GM19372 (cell line): ENCODE measurements around the gene MRPL14.

ENCODE experiments used
- ATAC-seq: cut with Tn5 transposase; IDR thresholded peaks from one replicate; pipeline ENCODE4 v1.9.1; 2021; ENCODE audit warnings: mild to moderate bottlenecking, low read depth, moderate library complexity; ENCODE audit not compliant: unreplicated experiment

Gene MRPL14

DNA sequence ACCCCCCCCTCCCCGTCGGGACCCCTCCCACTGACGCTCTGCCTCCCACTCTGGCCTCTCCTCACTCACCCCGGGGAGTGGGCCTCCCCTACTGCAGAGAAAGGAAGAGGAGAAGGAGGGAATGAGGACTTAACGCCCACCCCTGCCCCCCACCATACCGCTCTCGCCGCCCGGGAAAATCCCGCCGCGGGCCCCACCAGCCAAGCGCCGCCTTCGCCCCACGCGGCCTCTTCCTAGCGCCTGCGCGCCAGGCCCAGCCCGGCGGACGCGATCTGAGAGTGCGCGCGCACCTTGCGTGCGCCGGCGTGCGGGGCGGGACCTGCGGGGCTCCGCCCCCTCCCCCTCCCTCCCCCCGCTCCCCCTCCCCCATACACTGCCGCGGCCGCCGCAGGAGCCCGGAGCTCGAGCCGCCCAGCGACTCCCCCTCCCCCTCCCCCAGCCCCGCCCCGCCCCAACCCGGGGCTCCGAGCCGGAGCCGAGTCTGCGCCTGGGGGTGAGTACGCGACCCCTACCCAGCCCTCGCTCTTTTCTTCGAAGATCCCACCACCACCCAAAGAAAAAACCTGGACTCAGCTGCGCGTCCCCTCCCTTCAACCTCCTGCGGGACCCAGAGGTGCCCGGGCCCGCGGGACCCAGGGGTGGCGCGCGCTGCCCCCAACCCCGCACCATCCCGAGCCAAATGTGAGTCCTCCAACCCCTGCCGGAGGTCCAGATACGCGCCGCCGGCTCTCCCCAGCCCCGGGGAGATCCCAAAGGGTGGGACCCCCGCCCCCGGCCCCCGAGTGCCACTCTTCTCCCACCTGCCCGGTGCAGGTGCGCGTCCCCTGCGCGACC is at the start of gene MRPL14, which contains the start of gene TMEM63B:
TSS of gene MRPL14 (minus strand) at position 267 of the 834 bp plus-strand sequence. CDS start 10,841 bp downstream, outside the sequence.
TSS of gene TMEM63B (plus strand) at position 369 of the 834 bp plus-strand sequence. CDS start 7,031 bp downstream, outside the sequence.
- peak; percentile 80 for ATAC-seq

DNA sequence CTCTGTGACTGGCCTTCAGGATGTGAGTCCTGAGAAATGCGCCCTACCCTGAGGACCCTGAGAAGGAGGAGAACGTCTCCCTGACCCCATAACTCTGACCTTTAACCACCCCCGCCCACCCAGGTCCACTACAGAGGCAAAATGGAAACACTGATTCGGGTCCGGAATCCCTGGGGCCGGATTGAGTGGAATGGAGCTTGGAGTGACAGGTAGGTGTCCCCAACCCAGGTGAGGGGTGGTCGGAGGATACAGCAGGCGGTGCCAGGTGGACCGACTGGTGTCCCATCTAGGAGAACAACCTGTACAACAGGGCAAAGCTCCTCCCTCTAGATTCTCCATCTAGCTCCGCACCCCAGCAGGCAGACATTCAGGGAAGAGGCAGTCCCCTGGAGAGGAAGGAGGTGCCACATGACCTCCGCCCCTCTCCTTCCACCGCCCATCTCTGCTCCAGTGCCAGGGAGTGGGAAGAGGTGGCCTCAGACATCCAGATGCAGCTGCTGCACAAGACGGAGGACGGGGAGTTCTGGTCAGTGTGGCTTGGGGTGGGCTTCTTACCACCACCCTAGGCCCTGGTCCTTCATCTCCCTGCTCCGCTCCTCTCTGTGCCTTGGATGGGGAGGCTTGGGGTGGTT is 49.0 kb upstream of the MRPL14 start:
- no peak for ATAC-seq

DNA sequence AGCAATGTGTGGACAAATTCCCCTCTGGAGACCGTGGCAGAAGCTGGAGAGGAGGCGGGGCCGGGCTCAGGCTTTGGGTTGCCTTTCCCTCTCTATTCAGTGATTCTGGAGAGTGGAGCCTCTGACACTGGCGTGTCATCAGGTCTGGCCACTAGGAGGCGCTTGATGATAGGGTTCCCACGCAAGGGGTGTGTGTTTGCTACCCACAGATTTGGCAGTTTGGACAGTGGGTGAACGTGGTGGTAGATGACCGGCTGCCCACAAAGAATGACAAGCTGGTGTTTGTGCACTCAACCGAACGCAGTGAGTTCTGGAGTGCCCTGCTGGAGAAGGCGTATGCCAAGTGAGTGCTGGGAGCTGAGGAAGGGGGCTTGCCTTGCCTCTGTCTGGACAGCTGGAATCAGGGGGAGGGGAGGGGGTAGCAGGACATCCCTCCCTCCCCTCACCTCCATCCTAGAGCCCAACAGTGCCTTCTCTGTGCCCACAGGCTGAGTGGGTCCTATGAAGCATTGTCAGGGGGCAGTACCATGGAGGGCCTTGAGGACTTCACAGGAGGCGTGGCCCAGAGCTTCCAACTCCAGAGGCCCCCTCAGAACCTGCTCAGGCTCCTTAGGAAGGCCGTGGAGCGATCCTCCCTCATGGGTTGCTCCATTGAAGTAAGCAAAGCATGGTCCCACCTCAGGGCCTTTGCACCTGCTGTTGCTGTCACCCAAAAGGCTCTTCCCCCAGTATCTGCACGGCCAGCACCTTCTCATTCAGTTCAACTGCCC is 45.7 kb upstream of the MRPL14 start:
- ATAC-seq = peak; percentile 53

DNA sequence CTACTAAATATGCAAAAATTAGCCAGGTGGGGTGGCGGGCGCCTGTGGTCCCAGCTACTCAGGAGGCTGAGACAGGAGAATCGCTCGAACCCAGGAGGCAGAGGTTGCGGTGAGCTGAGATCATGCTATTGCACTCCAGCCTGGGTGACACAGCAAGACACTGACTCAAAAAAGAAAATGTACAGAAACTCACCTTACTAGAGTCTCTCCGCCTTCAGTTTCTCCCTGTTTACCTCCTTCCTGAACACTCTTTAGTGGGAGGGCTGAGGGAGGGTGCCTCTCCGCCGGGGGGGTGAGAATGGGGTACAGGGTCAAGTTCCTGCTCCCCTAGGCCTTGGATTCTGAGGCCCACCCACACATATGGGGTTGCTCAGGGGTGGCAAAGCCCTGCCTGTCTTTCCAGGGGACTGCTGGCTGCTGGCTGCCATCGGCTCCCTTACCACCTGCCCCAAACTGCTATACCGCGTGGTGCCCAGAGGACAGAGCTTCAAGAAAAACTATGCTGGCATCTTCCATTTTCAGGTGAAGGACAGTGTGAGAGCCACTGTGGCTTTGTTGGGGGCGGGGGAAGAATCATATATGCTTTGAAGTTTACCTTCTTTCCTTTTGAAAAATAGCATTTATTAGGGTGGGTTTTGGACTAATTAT is 44.8 kb upstream of the MRPL14 start:
- ATAC-seq = no peak

DNA sequence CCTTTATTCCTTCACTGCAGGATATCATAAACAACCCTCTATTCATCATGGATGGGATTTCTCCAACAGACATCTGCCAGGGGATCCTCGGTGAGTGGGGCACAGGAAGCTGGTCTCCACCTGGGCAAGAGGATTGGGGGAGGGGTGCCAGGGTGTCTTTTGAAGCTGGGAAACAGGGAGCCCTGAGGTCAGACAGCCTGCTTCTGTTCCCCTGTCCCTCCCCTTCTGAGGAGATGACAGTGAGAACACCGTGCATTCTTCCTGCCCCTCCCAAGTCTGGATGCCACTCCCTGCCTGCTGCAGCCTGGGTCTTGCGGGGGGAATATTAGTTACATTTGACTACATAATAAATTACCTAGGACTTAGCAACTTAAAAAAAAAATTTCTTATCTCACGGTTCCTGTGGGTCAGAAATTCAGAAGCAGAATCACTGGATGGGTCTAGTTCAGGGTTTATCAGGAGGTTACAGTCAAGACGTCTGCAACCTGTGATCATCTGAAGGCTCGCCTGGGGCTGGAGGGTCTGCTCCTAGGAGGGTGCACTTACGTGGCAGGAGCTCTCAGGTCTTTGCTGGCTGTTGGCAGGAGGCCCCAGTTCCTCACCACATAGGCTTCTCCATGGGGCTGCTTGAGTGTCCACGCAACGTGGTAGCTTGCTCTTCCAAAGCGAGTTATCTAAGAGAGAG is 42.8 kb upstream of the MRPL14 start:
- no peak for ATAC-seq

DNA sequence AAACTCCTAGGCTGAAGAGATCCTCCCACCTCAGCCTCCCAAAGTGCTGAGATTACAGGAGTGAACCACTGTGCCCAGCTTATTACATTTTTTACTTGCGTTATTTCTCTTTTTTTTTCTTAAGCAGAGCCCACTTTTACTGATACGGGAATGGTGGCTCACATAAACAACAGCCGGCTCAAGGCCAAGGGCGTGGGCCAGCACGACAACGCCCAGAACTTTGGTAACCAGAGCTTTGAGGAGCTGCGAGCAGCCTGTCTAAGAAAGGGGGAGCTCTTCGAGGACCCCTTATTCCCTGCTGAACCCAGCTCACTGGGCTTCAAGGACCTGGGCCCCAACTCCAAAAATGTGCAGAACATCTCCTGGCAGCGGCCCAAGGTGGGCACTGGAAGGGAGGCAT is 41.9 kb upstream of the MRPL14 start:
- ATAC-seq = no peak

DNA sequence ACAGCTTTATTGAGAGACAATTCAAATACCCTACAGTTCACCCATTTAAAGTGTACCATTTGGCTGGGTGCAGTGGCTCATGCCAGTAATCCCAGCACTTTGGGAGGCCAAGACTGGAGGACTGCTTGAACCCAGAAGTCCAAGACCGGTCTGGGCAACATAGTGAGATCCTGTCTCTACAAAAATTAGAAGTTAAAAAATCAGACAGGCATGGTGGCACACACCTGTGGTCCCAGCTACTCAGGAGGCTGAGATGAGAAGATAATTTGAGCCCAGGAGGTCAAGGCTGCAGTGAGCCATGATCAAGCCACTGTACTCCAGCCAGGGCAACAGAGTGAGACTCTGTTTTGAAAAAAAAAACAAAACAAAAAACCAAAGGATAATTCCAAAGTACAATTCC is 40.3 kb upstream of the MRPL14 start:
- ATAC-seq = no peak

DNA sequence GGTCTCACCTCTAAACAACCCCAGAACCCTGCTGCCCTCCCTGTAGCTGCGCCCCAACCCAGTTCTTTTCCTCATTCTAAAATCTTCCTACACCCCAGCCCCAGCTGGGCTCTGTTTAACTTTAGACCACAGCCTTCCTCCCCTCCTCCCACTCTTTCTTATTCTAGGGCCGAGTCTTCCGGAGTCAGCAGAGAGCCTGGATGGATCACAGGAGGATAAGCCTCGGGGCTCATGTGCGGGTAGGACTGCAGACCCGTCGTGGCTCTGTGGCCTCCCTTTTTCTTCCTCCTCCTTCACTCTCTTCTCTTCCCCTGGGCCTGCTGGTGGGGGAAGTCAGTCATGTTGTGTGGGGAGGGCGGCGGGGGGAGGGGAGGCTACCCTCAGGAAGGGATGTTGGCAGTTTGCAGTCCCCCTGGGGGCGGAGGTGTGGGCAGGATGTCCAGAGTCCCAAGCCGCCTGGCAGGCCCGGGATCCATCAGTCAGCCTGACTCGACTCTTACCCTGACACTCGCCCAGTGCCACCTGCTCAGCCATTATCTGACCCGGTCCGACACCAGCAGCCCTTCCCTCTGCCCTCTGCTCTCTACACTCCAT is 39.4 kb upstream of the MRPL14 start:
- ATAC-seq = no peak

DNA sequence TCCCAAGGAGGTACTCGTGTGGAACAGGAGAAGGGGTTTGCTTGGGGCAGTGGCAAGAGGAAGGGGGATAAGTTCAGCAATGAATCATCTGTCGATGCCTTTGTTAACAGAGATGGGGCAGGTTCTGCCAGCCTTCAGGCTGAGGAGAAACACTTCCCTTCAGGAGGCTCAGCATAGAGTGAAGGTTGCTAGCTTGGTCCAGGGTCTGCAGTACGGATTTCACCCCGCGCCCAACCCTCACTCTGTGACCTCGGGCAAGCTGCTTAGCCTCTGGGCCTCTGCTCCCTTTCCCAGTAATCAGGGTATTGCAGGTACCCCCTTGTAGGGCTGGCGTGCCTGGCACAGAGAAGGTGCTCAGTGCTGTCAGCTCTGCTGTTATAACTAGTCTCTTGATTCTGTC is 38.9 kb upstream of the MRPL14 start:
- ATAC-seq = no peak

DNA sequence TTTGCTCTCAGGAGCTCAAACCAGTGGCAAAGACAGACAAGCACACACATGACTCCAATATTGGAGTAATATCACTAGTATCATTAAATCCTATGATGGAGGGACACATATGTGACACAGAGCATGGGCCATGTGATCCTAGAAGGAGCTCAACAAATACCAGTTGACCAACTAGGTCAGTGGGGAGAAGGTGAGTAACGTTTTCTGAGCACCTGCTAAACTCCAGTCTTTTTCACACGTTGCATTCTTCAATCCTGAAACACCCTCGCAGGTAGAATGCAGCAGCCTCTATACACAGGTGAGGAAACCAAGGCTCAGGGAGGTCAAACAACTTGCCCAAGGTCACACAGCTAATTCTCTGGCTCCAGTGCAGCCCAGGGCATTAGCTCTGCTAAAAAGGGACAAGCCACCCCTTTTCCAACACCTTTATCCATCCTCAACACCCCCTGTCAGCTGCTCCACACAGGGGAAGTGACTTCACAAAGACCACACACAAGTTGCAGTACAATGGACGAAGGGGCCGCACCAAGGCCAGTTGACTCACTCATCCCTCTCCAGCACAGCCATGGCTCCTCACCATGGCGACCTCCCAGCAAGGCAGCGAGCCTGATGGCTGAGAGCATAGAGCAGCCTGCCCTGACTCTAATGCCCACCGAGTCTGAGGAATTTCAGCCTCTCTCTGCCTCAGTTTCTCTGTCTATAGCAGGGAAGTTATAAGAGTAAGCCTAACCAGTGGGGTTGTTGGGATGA is 35.8 kb upstream of the MRPL14 start:
- no peak for ATAC-seq

DNA sequence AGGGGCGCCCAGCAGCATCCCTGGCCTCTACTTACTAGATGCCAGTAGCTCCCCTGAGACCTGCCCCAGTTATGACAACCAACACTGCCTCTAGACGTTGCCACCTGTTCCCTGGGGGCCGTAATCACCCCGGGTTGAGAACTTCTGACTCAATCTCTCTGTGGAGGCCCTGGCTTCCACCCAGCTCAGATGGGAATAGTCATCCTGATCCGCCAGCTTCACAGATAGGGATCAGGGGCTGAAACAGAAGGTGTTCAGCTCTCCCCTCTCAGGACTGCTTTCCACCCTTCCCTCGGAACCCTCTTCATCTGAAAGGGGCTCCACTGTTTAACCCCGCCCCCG is 34.7 kb upstream of the MRPL14 start:
- no peak for ATAC-seq

DNA sequence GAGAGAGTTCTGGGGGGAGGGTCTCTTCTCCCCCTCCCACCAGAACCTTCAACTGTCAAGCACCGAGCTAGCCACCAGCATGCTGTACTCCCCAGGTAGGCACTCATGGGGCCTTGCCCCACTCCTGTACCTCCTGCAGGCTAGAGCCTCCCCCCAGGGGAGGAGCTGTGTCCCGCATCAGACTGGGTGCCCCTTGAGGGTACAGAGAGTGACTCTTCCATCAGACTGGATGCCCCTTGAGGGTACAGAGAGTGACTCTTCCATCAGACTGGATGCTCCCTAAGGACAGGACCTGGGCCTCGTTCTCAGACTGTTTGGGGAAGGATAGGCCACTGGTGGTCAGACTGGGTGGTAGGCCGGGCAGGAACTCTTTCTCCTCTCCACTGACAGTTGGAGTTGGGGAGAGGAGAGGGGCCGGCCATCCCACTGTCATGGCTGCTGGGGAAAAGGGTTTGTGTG is 31.5 kb upstream of the MRPL14 start, which contains the start of gene CAPN11:
TSS of gene CAPN11 (plus strand) at position 51 of the 459 bp plus-strand sequence. CDS start at position 80, 29 bp downstream.
- no peak for ATAC-seq

DNA sequence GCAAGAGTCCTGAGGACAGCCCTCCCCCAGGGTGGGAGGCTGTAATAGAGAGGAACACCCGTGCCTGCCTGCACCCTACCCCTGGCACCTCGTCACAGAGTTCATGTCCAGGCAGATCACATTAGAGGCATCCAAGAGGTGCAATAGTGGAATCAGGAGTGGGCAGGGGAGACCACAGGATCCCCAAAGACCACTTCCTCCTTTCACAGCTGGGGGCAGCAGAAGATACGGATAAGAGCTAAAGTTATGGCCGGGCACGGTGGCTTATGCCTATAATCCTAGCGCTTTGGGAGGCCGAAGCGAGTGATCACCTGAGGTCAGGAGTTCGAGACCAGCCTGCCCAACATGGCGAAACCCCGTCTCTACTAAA is 29.9 kb upstream of the MRPL14 start:
- ATAC-seq = no peak

DNA sequence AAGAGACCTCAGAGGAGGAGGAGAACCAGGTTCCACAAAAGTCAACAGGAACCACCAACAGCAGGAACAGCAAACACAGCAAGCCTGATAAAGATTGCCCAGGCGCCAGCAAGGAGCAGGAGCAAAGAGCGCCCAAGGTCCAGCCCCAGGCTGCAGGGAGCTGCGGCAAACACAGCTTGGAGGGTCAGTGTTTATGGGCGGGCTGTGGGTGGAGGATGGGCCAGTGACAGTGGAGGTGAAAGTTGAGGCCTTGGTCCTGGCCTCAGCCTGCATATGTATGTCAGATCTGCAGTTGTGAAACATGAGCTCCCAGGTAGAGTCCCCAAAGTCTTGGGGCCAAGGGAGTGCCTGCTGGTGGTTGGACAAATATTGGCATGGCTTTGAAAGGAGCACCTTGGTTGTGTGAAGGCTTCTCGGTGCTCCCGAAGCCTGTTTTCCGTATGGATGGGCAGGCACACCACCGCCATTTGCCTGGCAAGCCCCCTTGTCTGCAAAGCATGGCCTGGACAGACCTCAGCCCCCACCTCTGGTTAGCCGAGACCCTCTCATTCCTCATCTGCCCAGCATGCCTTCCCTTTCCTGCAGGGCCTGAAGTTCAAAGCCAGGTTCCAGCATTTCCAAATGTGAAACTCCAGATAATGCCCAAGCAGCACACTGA is 29.4 kb upstream of the MRPL14 start:
- ATAC-seq = no peak

DNA sequence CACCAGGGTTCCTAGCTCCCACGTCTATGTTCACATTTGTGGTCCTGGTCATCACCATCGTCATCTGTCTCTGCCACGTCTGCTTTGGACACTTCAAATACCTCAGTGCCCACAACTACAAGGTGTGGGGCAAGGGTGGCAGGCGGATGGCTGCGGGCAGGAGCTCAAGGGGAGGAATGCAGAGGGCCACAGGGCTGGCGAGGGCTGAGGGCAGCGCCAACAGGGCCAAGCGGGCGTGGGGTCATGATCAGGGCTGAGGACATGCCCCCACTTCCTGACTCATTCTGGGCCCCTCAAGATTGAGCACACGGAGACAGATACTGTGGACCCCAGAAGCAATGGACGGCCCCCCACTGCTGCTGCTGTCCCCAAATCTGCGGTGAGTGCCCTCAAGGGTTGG is 26.8 kb upstream of the MRPL14 start:
- no peak for ATAC-seq

DNA sequence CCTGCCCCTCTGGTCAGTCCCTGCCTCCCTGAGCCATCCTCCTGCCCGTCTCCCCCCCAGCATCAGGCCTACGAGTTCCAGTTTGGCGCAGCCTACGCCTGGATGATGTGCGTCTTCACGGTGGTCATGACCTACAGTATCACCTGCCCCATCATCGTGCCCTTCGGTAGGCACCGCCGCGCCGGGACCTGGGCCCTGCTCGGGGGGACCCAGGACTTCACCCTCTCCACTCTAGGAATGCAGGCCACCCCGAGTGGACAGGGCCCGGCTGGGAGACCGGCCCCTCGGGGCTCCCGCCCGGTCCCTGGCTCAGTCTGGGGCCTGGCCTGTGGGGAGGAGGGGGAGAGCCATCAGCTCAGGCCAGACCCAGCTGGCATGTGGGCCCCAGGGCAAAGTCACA is 25.3 kb upstream of the MRPL14 start:
- ATAC-seq = no peak

DNA sequence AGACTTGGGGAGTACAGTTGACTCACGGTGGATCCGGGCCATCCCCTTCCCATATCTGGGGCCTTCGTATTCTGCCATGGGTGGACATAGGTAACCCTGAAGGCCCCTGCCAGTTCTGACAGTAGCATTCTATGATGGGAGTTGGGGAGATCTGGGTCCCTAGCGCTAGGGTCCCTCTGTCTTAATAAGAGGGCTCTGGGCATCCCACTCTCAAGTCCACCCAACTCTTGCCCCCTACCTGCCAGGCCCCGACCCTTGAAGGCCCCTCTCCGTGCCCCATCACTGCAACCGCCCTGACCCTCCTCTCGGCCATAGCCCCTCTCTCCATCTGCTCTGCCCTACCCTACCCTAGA is 24.8 kb upstream of the MRPL14 start:
- no peak for ATAC-seq

DNA sequence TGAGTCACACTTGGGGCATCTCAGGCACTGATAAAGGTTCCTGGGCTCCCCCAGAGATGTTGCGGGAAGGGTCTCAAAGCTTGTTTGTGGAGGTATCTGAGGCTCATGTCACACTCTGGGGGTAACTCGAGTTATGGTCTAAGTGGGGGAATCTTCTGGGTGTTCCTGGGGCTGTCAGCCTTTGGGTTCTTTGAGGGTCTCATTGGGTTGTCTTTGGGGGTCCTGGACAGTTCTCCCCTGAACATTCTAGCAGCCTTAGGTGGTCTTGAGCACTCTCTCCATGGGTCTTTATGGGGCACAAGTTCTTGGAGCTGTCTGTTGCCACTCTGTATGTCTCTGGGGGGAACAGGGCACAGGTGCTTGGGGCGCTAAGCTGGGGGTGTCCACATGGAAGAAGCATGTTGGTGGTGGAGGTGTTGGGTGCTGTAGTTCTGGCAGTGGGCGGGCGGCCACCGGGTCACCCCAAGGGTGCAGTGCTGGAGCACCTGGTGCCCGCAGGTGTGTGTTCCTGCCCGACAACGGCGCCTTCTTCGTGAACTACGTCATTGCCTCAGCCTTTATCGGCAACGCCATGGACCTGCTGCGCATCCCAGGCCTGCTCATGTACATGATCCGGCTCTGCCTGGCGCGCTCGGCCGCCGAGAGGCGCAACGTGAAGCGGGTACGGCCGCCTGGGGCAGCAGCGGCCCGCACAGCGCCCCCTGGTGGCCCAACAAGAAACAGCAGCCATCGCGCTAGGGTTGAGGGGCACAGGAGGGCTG is 24.3 kb upstream of the MRPL14 start:
- peak; percentile 79 for ATAC-seq
